ENCODE results near the gene FAM117A. TPM values are rescaled to one million over a fixed set of nuclear protein-coding genes. Genes with fewer than 3 reads are reported as not detected.

The FAM117A gene
- total and polyA plus RNA-seq, 12 donors = 4.0 to 14.0 (median 10.1) TPM

DNA sequence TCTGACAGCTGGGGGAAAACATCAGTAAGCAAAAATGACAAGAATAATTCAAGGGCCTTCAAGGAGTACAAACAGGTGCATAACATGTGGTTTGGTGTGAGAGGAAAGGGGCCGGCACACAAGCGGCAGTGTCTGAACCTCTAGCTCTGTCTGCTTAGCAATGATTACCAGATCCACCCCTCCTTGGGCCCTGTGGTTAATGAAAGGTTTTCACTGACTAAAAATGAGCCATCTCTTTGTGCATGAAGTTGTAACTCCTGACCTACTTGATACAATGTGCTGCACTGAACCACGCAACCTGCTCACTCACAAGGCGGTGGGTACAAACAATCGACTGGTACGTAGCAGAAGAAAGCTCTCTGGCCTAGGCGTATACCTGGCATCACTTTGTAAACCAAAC, 15.1 kb downstream of the FAM117A start:
- DNase-seq (no peak), ATAC-seq (no peak)
- no peak overlapping the region for H3K4me3 ChIP-seq
- TF ChIP-seq, protein P1, sequence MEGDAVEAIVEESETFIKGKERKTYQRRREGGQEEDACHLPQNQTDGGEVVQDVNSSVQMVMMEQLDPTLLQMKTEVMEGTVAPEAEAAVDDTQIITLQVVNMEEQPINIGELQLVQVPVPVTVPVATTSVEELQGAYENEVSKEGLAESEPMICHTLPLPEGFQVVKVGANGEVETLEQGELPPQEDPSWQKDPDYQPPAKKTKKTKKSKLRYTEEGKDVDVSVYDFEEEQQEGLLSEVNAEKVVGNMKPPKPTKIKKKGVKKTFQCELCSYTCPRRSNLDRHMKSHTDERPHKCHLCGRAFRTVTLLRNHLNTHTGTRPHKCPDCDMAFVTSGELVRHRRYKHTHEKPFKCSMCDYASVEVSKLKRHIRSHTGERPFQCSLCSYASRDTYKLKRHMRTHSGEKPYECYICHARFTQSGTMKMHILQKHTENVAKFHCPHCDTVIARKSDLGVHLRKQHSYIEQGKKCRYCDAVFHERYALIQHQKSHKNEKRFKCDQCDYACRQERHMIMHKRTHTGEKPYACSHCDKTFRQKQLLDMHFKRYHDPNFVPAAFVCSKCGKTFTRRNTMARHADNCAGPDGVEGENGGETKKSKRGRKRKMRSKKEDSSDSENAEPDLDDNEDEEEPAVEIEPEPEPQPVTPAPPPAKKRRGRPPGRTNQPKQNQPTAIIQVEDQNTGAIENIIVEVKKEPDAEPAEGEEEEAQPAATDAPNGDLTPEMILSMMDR (IDR thresholded peaks at IDR 0.05) = no peak
- intact Hi-C loops (cut with DNase I) = no loop called here
- H3K27me3 ChIP-seq = no peaks in the 10 kb centered on the region
- H3K36me3 ChIP-seq = no peaks in the 10 kb centered on the region
- 88 to 93% methylated on average over 7 of the region's 7 CpGs for WGBS, 2 donors
- H3K9me3 ChIP-seq = no peaks in the 10 kb centered on the region
- peaks cover 3 to 78% (median 51%) of the 10 kb centered on the region in 9 donors for H3K4me1 ChIP-seq
- H3K27ac ChIP-seq = peak overlapping the region in 1 of 10 donors; percentile 87

DNA sequence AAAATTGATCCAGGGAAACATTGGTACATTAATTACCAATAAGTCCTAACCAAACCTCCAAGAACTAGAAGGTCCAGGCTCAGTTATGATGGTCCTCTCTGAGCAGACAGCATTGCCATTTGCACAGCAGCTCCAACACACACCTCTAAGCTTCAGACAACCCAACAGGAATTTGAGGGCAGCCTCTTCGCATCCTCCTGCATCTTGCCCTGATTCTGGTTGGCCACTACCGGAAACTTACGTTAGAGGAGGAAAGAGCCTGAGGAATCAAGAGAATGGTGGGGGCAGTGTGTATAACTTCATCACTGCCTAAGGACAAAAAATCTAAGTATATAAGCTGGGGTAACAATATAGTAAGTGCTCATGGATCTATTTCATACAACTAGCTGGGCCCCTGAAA, 15.7 kb downstream of the FAM117A start:
- ATAC-seq (no peak), DNase-seq (no peak)
- Histone ChIP-seq H3K4me3 (no peak overlapping the region), H3K9me3 (no peaks in the 10 kb centered on the region), H3K27ac (peak overlapping the region in 2 of 10 donors; percentile 1 to 87), H3K36me3 (no peaks in the 10 kb centered on the region), H3K4me1 (peaks cover 3 to 78% (median 49%) of the 10 kb centered on the region in 9 donors), H3K27me3 (no peaks in the 10 kb centered on the region)
- WGBS, 2 donors = 85 to 90% methylated on average over 3 of the region's 3 CpGs
- TF ChIP-seq, protein P1 (IDR thresholded peaks at IDR 0.05) = no peak
- intact Hi-C loops (cut with DNase I) = no loop called here

DNA sequence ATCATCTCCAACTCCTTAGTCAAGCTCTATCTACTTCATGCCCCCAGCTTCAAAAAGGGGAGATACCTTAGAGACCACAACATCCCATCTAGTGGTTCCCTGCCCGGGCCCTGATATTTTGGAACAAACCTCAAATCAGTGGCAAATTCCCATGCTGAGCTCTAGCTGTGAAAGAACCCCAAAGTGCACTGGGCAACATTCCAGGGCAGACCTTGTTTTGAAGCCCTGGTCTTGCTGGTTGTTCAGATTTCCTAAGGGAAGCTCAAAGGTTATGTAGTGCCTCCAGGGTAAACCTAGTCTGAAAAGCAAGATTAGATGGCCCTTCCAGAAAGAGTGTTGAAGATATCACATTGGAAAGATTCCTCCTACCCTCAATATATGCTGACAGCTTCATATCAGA, 16.3 kb downstream of the FAM117A start:
- no peak for DNase-seq
- ATAC-seq = no peak
- intact Hi-C loops (cut with DNase I) = no loop called here
- Histone ChIP-seq H3K4me3 (no peak overlapping the region), H3K27me3 (no peaks in the 10 kb centered on the region), H3K9me3 (no peaks in the 10 kb centered on the region), H3K36me3 (no peaks in the 10 kb centered on the region), H3K27ac (peak overlapping the region in 2 of 10 donors; percentile 1 to 87), H3K4me1 (peaks cover 0 to 79% (median 49%) of the 10 kb centered on the region in 9 donors)
- WGBS, 2 donors = 72 to 84% methylated on average over 1 of the region's 1 CpG
- TF ChIP-seq, protein P1 (IDR thresholded peaks at IDR 0.05) = no peak

DNA sequence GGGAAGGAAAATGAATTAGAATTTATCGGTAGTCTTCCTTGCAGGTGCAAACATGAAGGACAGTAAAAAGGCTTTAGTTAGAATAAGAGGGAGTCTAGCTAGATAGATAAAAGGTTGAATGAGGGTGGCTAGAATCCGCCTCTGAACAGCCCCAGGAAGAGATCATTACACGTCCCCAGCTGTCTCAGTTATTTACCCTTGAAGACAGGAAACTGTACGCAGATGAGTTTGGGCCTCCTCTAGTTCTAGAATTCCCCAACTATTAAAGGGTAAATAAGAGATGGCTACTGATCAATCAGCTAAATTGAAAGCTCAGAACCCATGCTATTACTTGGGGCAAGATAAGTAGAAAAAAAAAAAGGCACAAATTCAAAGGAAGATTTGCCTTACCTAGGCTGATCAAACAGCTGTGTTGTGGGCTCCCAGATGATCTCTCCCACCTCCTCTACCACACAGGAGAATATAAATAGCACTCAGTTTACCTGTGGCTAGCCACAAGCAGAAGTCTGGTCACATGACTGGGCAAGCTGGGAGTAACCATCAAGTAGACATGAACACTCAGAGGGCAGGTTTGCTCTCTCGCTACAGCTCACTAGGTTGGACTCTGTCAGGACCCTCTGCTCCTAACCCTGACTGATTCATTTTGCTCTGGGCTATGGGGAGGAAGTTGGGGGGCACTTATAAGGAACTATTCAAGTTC, 17.0 kb downstream of the FAM117A start:
- intact Hi-C loops (cut with DNase I) = no loop called here
- WGBS, 2 donors = 73 to 75% methylated on average over 5 of the region's 5 CpGs
- Histone ChIP-seq H3K9me3 (no peaks in the 10 kb centered on the region), H3K27ac (peak overlapping the region in 2 of 10 donors; percentile 1 to 87), H3K4me1 (peaks cover 3 to 81% (median 49%) of the 10 kb centered on the region in 9 donors), H3K4me3 (no peak overlapping the region), H3K27me3 (no peaks in the 10 kb centered on the region), H3K36me3 (no peaks in the 10 kb centered on the region)
- TF ChIP-seq, protein P1 (IDR thresholded peaks at IDR 0.05) = no peak
- ATAC-seq (peak in 1 of 8 donors; percentile 37), DNase-seq (no peak)

Data from heart right ventricle (tissue), 16 donors.